Breast epithelium (tissue), 3 donors: Measurements from ENCODE around the gene THOC6.

Source experiments
- CTCF ChIP-seq, 3 donors: fragments of 450-650 bp; IDR thresholded peaks; one replicate each; pipeline ENCODE4 v1.5.1; 2016 to 2017; ENCODE audit warnings: antibody characterized with exemption in 3 of 3, mild to moderate bottlenecking in 3 of 3, moderate library complexity in 3 of 3
- POLR2A ChIP-seq: fragments of 450-650 bp; IDR thresholded peaks from one replicate; pipeline ENCODE4 v1.6.1; 2016; ENCODE audit warnings: antibody characterized with exemption, mild to moderate bottlenecking, moderate library complexity
- POLR2AphosphoS5 ChIP-seq, 3 donors: sonication (generic); formaldehyde crosslinking; IDR thresholded peaks; one replicate each; pipeline ENCODE4 v1.6.1; 2017; ENCODE audit warnings: antibody characterized with exemption in 3 of 3

DNA sequence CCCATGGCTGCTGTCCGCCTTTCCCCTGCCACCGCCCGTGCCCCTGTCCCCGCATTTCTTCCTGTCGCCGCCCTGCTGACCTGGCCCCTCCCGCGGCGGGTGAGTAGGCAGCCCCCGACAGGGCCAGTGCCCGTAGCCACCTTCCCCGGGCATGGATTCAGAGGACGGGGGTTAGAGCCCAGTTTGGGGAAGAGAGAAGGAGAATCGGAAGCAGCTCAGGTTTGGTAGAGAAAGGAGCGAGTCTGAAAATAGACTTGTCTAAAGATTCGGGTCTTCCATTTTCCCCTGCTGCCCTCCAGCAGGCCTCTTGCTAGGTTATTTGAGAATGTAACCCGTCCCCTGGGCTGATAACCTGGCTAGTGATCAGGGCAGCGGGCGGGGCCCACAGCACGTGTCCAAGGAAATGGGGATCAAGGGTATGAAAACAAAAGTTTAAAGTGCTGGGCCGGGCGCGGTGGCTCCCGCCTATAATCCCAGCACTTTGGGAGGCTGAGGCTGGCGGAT is 19.0 kb upstream of the THOC6 start:
- TF ChIP-seq CTCF (IDR thresholded peaks at IDR 0.05): no peak
- no peak for TF ChIP-seq POLR2A
- TF ChIP-seq POLR2AphosphoS5 (IDR thresholded peaks at IDR 0.05): no peak
